GM12878 (cell line): ENCODE measurements around the gene PHF2. TPM values are rescaled to one million over a fixed set of nuclear protein-coding genes. Genes with fewer than 3 reads are reported as not detected.

Experiments
- ATAC-seq: fragments of 200-7000 bp; cut with Tn5 transposase; 3 replicates; pipeline ENCODE4 v1.9.1; 2020; ENCODE audit warnings: mild to moderate bottlenecking, moderate library complexity
- BruUV-seq: library from RNA; stranded (reverse); fragments of 400-500 nt; replicated peaks from 2 replicates; lab custom pipeline; 2021; lab: Mats Ljungman, UMichigan
- CTCF ChIA-PET: fragments of 300-600 bp; sonication (Branson Sonifier 250); formaldehyde crosslinking; extraction: SDS; loops from one replicate; lab custom pipeline; 2021; ENCODE audit warnings: inconsistent platforms; lab: Yijun Ruan, JAX
- POLR2A ChIA-PET: fragments of 350-600 bp; formaldehyde crosslinking; extraction: SDS; loops from one replicate; lab custom pipeline; 2021; ENCODE audit warnings: inconsistent platforms; lab: Charles Lee
- RAD21 ChIA-PET: fragments of 300-600 bp; sonication (Branson Sonifier 250); formaldehyde crosslinking; loops from one replicate; lab custom pipeline; 2023; ENCODE audit warnings: antibody characterized with exemption; ENCODE audit not compliant: unreplicated experiment; lab: Charles Lee
- SMC1A ChIA-PET: fragments of 300-600 bp; sonication (Branson Sonifier 250); formaldehyde crosslinking; loops from one replicate; lab custom pipeline; 2023; ENCODE audit not compliant: unreplicated experiment, uncharacterized antibody; lab: Charles Lee
- DNase-seq: peaks from one replicate; pipeline ENCODE4 v3.0.0-alpha.2; 2011; ENCODE audit warnings: low read depth, low spot score
- FAIRE-seq: peaks from 3 replicates; lab custom pipeline; 2011; peaks lifted over from hg19 to GRCh38; lab: Jason Lieb, UNC
- H2AFZ ChIP-seq: 2 replicates; pipeline ENCODE4 v1.6.0; 2011; ENCODE audit warnings: low read depth, low read length, control low read depth; ENCODE audit not compliant: control insufficient read depth
- H3K27ac ChIP-seq: 2 replicates; pipeline ENCODE4 v1.5.1; 2011; ENCODE audit warnings: control low read depth; ENCODE audit not compliant: control insufficient read depth, insufficient read depth
- H3K27me3 ChIP-seq, 2 experiments: replicated peaks in 1 of 2; 2 replicates each; pipeline versions ENCODE4 v1.6.0 to v1.6.1; 2011; ENCODE audit warnings: low read length in 1 of 2; ENCODE audit not compliant: control insufficient read depth in 2 of 2, insufficient read depth in 2 of 2
- H3K36me3 ChIP-seq, 2 experiments: 2 replicates each; pipeline ENCODE4 v1.5.1; 2011; ENCODE audit warnings: low read length in 1 of 2; ENCODE audit not compliant: control insufficient read depth in 2 of 2, insufficient read depth in 2 of 2
- H3K4me1 ChIP-seq: 2 replicates; pipeline ENCODE4 v1.6.1; 2011; ENCODE audit warnings: mild to moderate bottlenecking, low read length, moderate library complexity, mixed read lengths; ENCODE audit not compliant: control insufficient read depth, insufficient read depth
- H3K4me2 ChIP-seq: 2 replicates; pipeline ENCODE4 v1.6.0; 2011; ENCODE audit warnings: control low read depth; ENCODE audit not compliant: control insufficient read depth, insufficient read depth
- H3K4me3 ChIP-seq: fragments of 200-600 bp; sonication (generic); 2 replicates; pipeline ENCODE4 v1.5.1; 2016
- H3K79me2 ChIP-seq: 2 replicates; pipeline ENCODE4 v1.6.0; 2011; ENCODE audit warnings: low read length; ENCODE audit not compliant: control insufficient read depth, insufficient read depth
- H3K9ac ChIP-seq: 2 replicates; pipeline ENCODE4 v1.8.0; 2011; ENCODE audit warnings: low read length, control low read depth, mixed read lengths; ENCODE audit not compliant: control insufficient read depth, insufficient read depth
- H3K9me3 ChIP-seq: replicated peaks from 3 replicates; pipeline ENCODE4 v1.5.1; 2011; ENCODE audit warnings: mild to moderate bottlenecking, low read length; ENCODE audit not compliant: control insufficient read depth, insufficient read depth
- H4K20me1 ChIP-seq: 2 replicates; pipeline ENCODE4 v1.6.0; 2011; ENCODE audit not compliant: control insufficient read depth, insufficient read depth
- BCL11A ChIP-seq: IDR thresholded peaks from 2 replicates; pipeline ENCODE4 v1.6.1; 2011; ENCODE audit warnings: low read depth, low read length
- EP300 ChIP-seq, 2 experiments: fragments of 150-350 bp in 1 of 2; IDR thresholded peaks; 2 replicates each; pipeline ENCODE4 v1.6.1; 2011 to 2012; ENCODE audit warnings: low read depth in 2 of 2, low read length in 2 of 2, borderline replicate concordance in 1 of 2, improper control_type of control experiment in 1 of 2, inconsistent platforms in 1 of 2; ENCODE audit not compliant: control insufficient read depth in 1 of 2
- KDM1A ChIP-seq: fragments of 200-600 bp; sonication (generic); IDR thresholded peaks from 2 replicates; pipeline ENCODE4 v1.6.1; 2016; ENCODE audit warnings: borderline replicate concordance
- MEF2B ChIP-seq: fragments of 450-650 bp; IDR thresholded peaks from 2 replicates; pipeline ENCODE4 v1.6.1; 2018; ENCODE audit warnings: mild to moderate bottlenecking, moderate library complexity; ENCODE audit not compliant: partially characterized antibody, poor library complexity, severe bottlenecking
- NR2F1 ChIP-seq: fragments of 450-650 bp; conservative IDR thresholded peaks from 2 replicates; pipeline ENCODE4 v1.6.1; 2017; ENCODE audit warnings: mild to moderate bottlenecking
- PAX5 ChIP-seq: IDR thresholded peaks from 2 replicates; pipeline ENCODE4 v1.6.1; 2011; ENCODE audit warnings: low read depth, low read length, borderline replicate concordance
- PAX8 ChIP-seq: fragments of 450-650 bp; IDR thresholded peaks from 2 replicates; pipeline ENCODE4 v1.6.1; 2017; ENCODE audit warnings: mild to moderate bottlenecking, moderate library complexity
- SIX5 ChIP-seq: IDR thresholded peaks from 2 replicates; pipeline ENCODE4 v1.6.1; 2011; ENCODE audit warnings: mild to moderate bottlenecking, low read depth, low read length, moderate library complexity; ENCODE audit not compliant: severe bottlenecking
- SMC3 ChIP-seq: IDR thresholded peaks from 2 replicates; pipeline ENCODE4 v1.6.1; 2011; ENCODE audit warnings: low read length, improper control_type of control experiment, borderline replicate concordance
- TAF1 ChIP-seq: IDR thresholded peaks from 2 replicates; pipeline ENCODE4 v1.6.1; 2011; ENCODE audit warnings: mild to moderate bottlenecking, low read depth, low read length, borderline replicate concordance
- TBL1XR1 ChIP-seq: IDR thresholded peaks from 2 replicates; pipeline ENCODE4 v1.6.1; 2012; ENCODE audit warnings: low read depth, low read length, improper control_type of control experiment
- ZNF207 ChIP-seq: fragments of 450-650 bp; IDR thresholded peaks from 2 replicates; pipeline ENCODE4 v1.6.1; 2014; ENCODE audit warnings: antibody characterized with exemption, mild to moderate bottlenecking, borderline replicate concordance
- ZZZ3 ChIP-seq: IDR thresholded peaks from 2 replicates; pipeline ENCODE4 v1.6.1; 2011; ENCODE audit warnings: low read depth; ENCODE audit not compliant: control insufficient read depth, insufficient read length
- WGBS: methylation state at CpG from one replicate; pipeline ENCODE4 v1.1.6; 2016; ENCODE audit warnings: low lambda C conversion rate; ENCODE audit not compliant: insufficient replicate concordance, insufficient coverage; ENCODE audit errors: missing lambda C conversion rate; 5-methylcytosine and 5-hydroxymethylcytosine counted together
- in situ Hi-C: fragments of 300-500 bp; cut with MboI; formaldehyde crosslinking; loops from 9 replicates; pipeline ENCODE4 v1.14.3; 2018; ENCODE audit warnings: mixed read lengths
- intact Hi-C: fragments of 100-400 bp; cut with micrococcal nuclease; formaldehyde crosslinking; loops from one replicate; pipeline ENCODE4 v1.14.2; 2022; ENCODE audit not compliant: unreplicated experiment
- polyA plus RNA-seq, 11 experiments: library from polyadenylated mRNA; depleted of rRNA in 4 of 11; unstranded in 6 of 11; stranded (reverse) in 5 of 11; fragments of >200 nt; fragmentation: Nextera tagmentation in 4 of 11; fragmentation: Illumina TruSeq in 1 of 11; extraction: Ambion mirVana in 4 of 11; extraction: Trizol in 1 of 11; gene quantifications; 1 replicate in 1 of 11; 2 replicates in 10 of 11; pipeline versions ENCODE4 v1.2.1 to v1.2.3, GENCODE V29; 2011 to 2016; ENCODE audit warnings: inconsistent platforms in 2 of 11, missing spikeins in 2 of 11, low read depth in 1 of 11
- total RNA-seq, 4 experiments: library from RNA; depleted of rRNA in 3 of 4; stranded (reverse); fragments of >200 nt in 3 of 4; fragmentation: Illumina TruSeq in 1 of 4; extraction: Trizol in 1 of 4; gene quantifications; 2 replicates each; pipeline versions ENCODE4 v1.2.1 to v1.2.3, GENCODE V29; 2013 to 2021
- TF ChIP-seq, protein P1 (sequence below): IDR thresholded peaks from 2 replicates; pipeline ENCODE4 v1.6.1; 2011; ENCODE audit warnings: mild to moderate bottlenecking, low read depth, low read length, moderate library complexity; ENCODE audit not compliant: insufficient replicate concordance
- TF ChIP-seq, protein P2 (sequence below): IDR thresholded peaks from 2 replicates; pipeline ENCODE4 v1.6.1; 2011; ENCODE audit warnings: low read depth, low read length, improper control_type of control experiment, borderline replicate concordance
- TF ChIP-seq, protein P3 (sequence below): IDR thresholded peaks from 2 replicates; pipeline ENCODE4 v1.6.1; 2012; ENCODE audit warnings: low read depth, low read length, improper control_type of control experiment
- TF ChIP-seq, protein P4 (sequence below): fragments of 450-650 bp; IDR thresholded peaks from 2 replicates; pipeline ENCODE4 v1.6.1; 2017; ENCODE audit warnings: mild to moderate bottlenecking, moderate library complexity

PHF2 gene
- total and polyA plus RNA-seq, 10 of the 15 experiments (the other 5 are each of a cell fraction or from before 2014, with no cell fraction given) = 0.34 to 13.3 (median 5.5) TPM

DNA sequence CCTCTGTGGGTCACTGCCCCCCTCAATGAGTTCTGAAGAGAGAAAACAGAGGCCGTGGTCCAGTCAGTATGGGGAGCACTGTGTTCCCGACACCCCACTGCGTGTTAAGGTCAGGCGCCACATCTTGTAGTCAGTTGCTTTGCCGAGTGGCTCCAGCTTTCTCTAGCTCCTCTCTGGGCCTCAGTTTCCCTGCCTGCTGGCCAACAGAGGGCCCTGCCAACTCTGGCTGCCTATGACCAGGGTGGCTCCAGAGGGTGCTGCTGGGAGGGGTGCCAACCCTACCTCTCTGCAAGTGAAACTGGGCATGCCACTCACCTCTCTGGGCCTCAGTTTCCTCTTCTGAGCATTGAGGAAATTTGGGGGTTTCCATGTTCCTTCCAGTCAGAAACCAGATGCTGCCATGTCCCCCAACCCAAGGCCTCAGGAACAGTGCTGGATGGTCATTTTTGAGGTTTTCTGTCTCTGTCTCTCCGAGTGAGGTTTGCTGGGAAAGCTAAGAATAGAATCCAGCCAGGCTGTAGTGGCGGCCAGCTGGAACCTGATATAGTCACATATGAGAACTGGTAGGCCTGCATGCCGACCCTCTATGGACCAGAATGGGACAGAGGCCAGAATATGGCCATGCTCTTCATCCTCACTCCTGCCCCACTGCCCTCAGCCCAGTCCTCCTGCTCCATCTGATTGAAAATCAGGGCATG is 132.1 kb downstream of the PHF2 start (continued):
- TF ChIP-seq, protein P1, sequence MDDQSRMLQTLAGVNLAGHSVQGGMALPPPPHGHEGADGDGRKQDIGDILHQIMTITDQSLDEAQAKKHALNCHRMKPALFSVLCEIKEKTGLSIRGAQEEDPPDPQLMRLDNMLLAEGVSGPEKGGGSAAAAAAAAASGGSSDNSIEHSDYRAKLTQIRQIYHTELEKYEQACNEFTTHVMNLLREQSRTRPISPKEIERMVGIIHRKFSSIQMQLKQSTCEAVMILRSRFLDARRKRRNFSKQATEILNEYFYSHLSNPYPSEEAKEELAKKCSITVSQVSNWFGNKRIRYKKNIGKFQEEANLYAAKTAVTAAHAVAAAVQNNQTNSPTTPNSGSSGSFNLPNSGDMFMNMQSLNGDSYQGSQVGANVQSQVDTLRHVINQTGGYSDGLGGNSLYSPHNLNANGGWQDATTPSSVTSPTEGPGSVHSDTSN = no peak
- TF ChIP-seq PAX8 = no peak
- TF ChIP-seq SIX5 = no peak
- no peak for TF ChIP-seq BCL11A
- no peak for TF ChIP-seq NR2F1
- no peak for TF ChIP-seq ZZZ3
- TF ChIP-seq, all 136 proteins: peak for 0

DNA sequence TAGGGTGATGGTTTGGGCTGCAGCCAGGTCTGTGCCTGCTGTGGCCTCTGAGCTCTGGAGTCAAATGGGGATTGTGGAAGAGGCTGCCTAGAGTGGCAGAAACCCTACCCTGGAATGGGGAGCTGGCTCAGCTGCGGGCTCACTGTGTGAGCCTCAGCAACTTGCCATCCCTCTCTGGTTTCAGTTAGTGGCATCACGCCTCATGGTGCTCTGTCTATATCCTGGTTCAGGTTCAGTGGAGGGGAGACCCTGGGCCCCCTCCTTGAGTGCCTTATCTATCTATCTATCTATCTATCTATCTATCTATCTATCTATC is 132.6 kb downstream of the PHF2 start:
- ATAC-seq = no peak
- Histone ChIP-seq H3K9me3 (no peaks in the 10 kb centered on the region), H3K27ac (no peak overlapping the region), H3K4me3 (no peak overlapping the region), H3K27me3 (no peaks in the 10 kb centered on the region), H2AFZ (no peak overlapping the region), H3K79me2 (no peaks in the 10 kb centered on the region), H3K4me1 (no peaks in the 10 kb centered on the region), H3K4me2 (no peak overlapping the region), H3K9ac (no peak overlapping the region), H3K36me3 (no peaks in the 10 kb centered on the region), H4K20me1 (no peaks in the 10 kb centered on the region)
- no peak for FAIRE-seq
- intact Hi-C loops = no loop called here
- no TSS peak for BruUV-seq
- in situ Hi-C loops = no loop called here
- ChIA-PET RAD21 (no interaction called here), POLR2A (no interaction called here), SMC1A (no interaction called here), CTCF (no interaction called here)
- DNase-seq = no peak
- WGBS = 4% methylated on average over 2 of the region's 2 CpGs
- TF ChIP-seq KDM1A (no peak), PAX5 (no peak), TAF1 (no peak), SMC3 (no peak), EP300 (IDR thresholded peaks at IDR 0.05; ENCODE audit: borderline replicate concordance in 1 of 2, control insufficient read depth in 1 of 2, low read depth in 2 of 2, low read length in 2 of 2) (no peak), BCL11A (no peak), ZNF207 (no peak), MEF2B (no peak), TBL1XR1 (no peak)
- TF ChIP-seq, protein P2, sequence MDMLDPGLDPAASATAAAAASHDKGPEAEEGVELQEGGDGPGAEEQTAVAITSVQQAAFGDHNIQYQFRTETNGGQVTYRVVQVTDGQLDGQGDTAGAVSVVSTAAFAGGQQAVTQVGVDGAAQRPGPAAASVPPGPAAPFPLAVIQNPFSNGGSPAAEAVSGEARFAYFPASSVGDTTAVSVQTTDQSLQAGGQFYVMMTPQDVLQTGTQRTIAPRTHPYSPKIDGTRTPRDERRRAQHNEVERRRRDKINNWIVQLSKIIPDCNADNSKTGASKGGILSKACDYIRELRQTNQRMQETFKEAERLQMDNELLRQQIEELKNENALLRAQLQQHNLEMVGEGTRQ = no peak
- TF ChIP-seq, protein P3, sequence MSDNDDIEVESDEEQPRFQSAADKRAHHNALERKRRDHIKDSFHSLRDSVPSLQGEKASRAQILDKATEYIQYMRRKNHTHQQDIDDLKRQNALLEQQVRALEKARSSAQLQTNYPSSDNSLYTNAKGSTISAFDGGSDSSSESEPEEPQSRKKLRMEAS = no peak
- TF ChIP-seq, protein P4, sequence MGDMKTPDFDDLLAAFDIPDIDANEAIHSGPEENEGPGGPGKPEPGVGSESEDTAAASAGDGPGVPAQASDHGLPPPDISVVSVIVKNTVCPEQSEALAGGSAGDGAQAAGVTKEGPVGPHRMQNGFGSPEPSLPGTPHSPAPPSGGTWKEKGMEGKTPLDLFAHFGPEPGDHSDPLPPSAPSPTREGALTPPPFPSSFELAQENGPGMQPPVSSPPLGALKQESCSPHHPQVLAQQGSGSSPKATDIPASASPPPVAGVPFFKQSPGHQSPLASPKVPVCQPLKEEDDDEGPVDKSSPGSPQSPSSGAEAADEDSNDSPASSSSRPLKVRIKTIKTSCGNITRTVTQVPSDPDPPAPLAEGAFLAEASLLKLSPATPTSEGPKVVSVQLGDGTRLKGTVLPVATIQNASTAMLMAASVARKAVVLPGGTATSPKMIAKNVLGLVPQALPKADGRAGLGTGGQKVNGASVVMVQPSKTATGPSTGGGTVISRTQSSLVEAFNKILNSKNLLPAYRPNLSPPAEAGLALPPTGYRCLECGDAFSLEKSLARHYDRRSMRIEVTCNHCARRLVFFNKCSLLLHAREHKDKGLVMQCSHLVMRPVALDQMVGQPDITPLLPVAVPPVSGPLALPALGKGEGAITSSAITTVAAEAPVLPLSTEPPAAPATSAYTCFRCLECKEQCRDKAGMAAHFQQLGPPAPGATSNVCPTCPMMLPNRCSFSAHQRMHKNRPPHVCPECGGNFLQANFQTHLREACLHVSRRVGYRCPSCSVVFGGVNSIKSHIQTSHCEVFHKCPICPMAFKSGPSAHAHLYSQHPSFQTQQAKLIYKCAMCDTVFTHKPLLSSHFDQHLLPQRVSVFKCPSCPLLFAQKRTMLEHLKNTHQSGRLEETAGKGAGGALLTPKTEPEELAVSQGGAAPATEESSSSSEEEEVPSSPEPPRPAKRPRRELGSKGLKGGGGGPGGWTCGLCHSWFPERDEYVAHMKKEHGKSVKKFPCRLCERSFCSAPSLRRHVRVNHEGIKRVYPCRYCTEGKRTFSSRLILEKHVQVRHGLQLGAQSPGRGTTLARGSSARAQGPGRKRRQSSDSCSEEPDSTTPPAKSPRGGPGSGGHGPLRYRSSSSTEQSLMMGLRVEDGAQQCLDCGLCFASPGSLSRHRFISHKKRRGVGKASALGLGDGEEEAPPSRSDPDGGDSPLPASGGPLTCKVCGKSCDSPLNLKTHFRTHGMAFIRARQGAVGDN = no peak
